Measurements from ENCODE around the gene FNDC3B.

- TF ChIP-seq CTCF (IDR thresholded peaks at IDR 0.05) (no peak), POLR2A (IDR thresholded peaks at IDR 0.05) (no peak)
Measured at GRCh38 chr3:172044833-172045585, 5.6 kb downstream of the FNDC3B start.

All from suprapubic skin (tissue), 3 donors.